Stimulated activated CD8-positive, alpha-beta memory T cell treated with anti-CD3 and anti-CD28 coated beads, Interleukin-2, amount 100 ng/mL, for 48 hours (primary cell): ENCODE results near the gene ITCH.
"Not testable (repeated sequence)": the region's sequence is repeated elsewhere in the genome, so short reads cannot be mapped to it uniquely, and the experiment has no call there.

Experiments
- DNase-seq, 2 donors: peaks; one replicate each; pipeline ENCODE4 v3.0.0-alpha.2; 2020; ENCODE audit warnings: low read depth in 2 of 2

ITCH gene

GRCh38 chr20:34363062-34363464 is at the start of gene ITCH:
TSS of gene ITCH (plus strand) at chr20:34363273. CDS start at chr20:34393812, 30,539 bp downstream.
- peak; percentile 87 to 90 for DNase-seq

- no peak for DNase-seq
Observed at GRCh38 chr20:34315236-34315635, 47.8 kb upstream of the ITCH start.

GRCh38 chr20:34316196-34316814 is 46.8 kb upstream of the ITCH start:
- DNase-seq, result no peak

- DNase-seq, result no peak
Observed at GRCh38 chr20:34318609-34319443, 44.2 kb upstream of the ITCH start.

- DNase-seq, result no peak
Observed at GRCh38 chr20:34320861-34321260, 42.2 kb upstream of the ITCH start.

- no peak for DNase-seq
Observed at GRCh38 chr20:34322267-34323105, 40.6 kb upstream of the ITCH start.

- DNase-seq, result no peak
Observed at GRCh38 chr20:34324541-34324940, 38.5 kb upstream of the ITCH start.

GRCh38 chr20:34328207-34328606 is 34.9 kb upstream of the ITCH start:
- not testable (repeated sequence) for DNase-seq

- DNase-seq, result no peak
Observed at GRCh38 chr20:34328928-34329677, 34.0 kb upstream of the ITCH start.

- DNase-seq, result not testable (repeated sequence)
Observed at GRCh38 chr20:34330861-34331544, 32.1 kb upstream of the ITCH start.

- no peak for DNase-seq
Observed at GRCh38 chr20:34331838-34332237, 31.2 kb upstream of the ITCH start.

- DNase-seq, result no peak
Observed at GRCh38 chr20:34332262-34332920, 30.7 kb upstream of the ITCH start.

GRCh38 chr20:34333786-34334185 is 29.3 kb upstream of the ITCH start:
- DNase-seq, result no peak

- DNase-seq, result no peak
Observed at GRCh38 chr20:34334654-34335407, 28.2 kb upstream of the ITCH start.

- DNase-seq, result no peak
Observed at GRCh38 chr20:34337544-34337943, 25.5 kb upstream of the ITCH start.

- DNase-seq, result no peak
Observed at GRCh38 chr20:34337982-34338726, 24.9 kb upstream of the ITCH start.

GRCh38 chr20:34340726-34341125 is 22.3 kb upstream of the ITCH start:
- not testable (repeated sequence) for DNase-seq

- not testable (repeated sequence) for DNase-seq
Observed at GRCh38 chr20:34341199-34341598, 21.9 kb upstream of the ITCH start.
